ENCODE measurements around the gene MYLIP.

DNA sequence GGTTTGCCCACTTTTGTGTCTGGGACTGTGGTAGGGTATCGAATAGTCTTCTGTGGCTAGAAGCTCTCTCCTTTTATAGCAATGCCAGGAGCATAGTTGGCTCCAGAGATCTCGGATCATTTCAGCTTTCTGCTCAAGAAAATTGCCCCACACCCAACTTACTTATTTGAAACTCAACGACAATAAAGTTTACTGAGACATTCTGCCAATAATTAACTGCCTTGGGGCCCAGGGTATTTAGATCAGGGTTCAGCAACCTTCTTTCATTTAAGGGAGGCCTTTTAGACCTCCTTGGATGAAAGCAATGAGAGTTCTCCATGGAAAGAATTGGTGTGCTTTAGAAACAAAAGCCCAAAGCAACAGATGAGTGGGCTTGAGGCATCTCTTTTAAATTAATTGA, 55.7 kb downstream of the MYLIP start:
- TF ChIP-seq, protein P1, sequence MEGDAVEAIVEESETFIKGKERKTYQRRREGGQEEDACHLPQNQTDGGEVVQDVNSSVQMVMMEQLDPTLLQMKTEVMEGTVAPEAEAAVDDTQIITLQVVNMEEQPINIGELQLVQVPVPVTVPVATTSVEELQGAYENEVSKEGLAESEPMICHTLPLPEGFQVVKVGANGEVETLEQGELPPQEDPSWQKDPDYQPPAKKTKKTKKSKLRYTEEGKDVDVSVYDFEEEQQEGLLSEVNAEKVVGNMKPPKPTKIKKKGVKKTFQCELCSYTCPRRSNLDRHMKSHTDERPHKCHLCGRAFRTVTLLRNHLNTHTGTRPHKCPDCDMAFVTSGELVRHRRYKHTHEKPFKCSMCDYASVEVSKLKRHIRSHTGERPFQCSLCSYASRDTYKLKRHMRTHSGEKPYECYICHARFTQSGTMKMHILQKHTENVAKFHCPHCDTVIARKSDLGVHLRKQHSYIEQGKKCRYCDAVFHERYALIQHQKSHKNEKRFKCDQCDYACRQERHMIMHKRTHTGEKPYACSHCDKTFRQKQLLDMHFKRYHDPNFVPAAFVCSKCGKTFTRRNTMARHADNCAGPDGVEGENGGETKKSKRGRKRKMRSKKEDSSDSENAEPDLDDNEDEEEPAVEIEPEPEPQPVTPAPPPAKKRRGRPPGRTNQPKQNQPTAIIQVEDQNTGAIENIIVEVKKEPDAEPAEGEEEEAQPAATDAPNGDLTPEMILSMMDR (IDR thresholded peaks at IDR 0.05) = no peak
- no peak for TF ChIP-seq ZNF138 (CRISPR knock-in tag; conservative IDR thresholded peaks at IDR 0.05)
- TF ChIP-seq NR1H2 (CRISPR knock-in tag; IDR thresholded peaks at IDR 0.05) = no peak
- TF ChIP-seq, protein P2, sequence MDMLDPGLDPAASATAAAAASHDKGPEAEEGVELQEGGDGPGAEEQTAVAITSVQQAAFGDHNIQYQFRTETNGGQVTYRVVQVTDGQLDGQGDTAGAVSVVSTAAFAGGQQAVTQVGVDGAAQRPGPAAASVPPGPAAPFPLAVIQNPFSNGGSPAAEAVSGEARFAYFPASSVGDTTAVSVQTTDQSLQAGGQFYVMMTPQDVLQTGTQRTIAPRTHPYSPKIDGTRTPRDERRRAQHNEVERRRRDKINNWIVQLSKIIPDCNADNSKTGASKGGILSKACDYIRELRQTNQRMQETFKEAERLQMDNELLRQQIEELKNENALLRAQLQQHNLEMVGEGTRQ (CRISPR knock-in tag; IDR thresholded peaks at IDR 0.05) = no peak
